Neural progenitor cell (in vitro differentiated cells): ENCODE measurements around the gene KCNH5. TPM values are rescaled to one million over a fixed set of nuclear protein-coding genes. Genes with fewer than 3 reads are reported as not detected.

Experiments
- DNase-seq: peaks from one replicate; pipeline ENCODE4 v3.0.0-alpha.2; 2016; ENCODE audit warnings: low spot score
- H2AFZ ChIP-seq: fragments of 200-600 bp; sonication (generic); replicated peaks from 2 replicates; pipeline ENCODE4 v1.6.1; 2016; ENCODE audit warnings: antibody characterized with exemption
- H3F3A ChIP-seq: fragments of 200-600 bp; sonication (generic); 2 replicates; pipeline ENCODE4 v1.6.1; 2016; ENCODE audit warnings: antibody characterized with exemption, low read depth
- H3K27ac ChIP-seq: fragments of 200-600 bp; sonication (generic); 2 replicates; pipeline ENCODE4 v1.5.1; 2016; ENCODE audit warnings: mild to moderate bottlenecking
- H3K27me3 ChIP-seq: fragments of 200-600 bp; sonication (generic); 2 replicates; pipeline ENCODE4 v1.6.1; 2016; ENCODE audit warnings: mild to moderate bottlenecking, moderate library complexity
- H3K36me3 ChIP-seq: fragments of 200-600 bp; sonication (generic); 2 replicates; pipeline ENCODE4 v1.5.1; 2016
- H3K4me1 ChIP-seq: fragments of 200-600 bp; sonication (generic); 2 replicates; pipeline ENCODE4 v1.6.1; 2016; ENCODE audit warnings: mixed run types
- H3K4me2 ChIP-seq: fragments of 200-600 bp; sonication (generic); 2 replicates; pipeline ENCODE4 v1.6.1; 2016
- H3K4me3 ChIP-seq: fragments of 200-600 bp; sonication (generic); 2 replicates; pipeline ENCODE4 v1.5.1; 2016
- H3K79me2 ChIP-seq: fragments of 200-600 bp; sonication (generic); 2 replicates; pipeline ENCODE4 v1.6.1; 2016; ENCODE audit warnings: low read depth
- H3K9ac ChIP-seq: fragments of 200-600 bp; sonication (generic); 2 replicates; pipeline ENCODE4 v1.6.1; 2016
- H3K9me3 ChIP-seq: fragments of 200-600 bp; sonication (generic); 2 replicates; pipeline ENCODE4 v1.5.1; 2016; ENCODE audit warnings: low read depth
- H4K20me1 ChIP-seq: fragments of 200-600 bp; sonication (generic); 2 replicates; pipeline ENCODE4 v1.6.1; 2016; ENCODE audit warnings: low read depth
- H3K27ac Mint-ChIP-seq: 3 replicates; pipeline ENCODE4 v1.8.0; 2021; ENCODE audit warnings: mixed read lengths
- H3K27me3 Mint-ChIP-seq: 2 replicates; pipeline ENCODE4 v1.8.0; 2022; ENCODE audit warnings: low read depth, mild to moderate bottlenecking, inconsistent platforms, moderate library complexity, mixed read lengths; ENCODE audit not compliant: insufficient read depth
- H3K36me3 Mint-ChIP-seq: 3 replicates; pipeline ENCODE4 v1.8.0; 2021; ENCODE audit warnings: mixed read lengths
- H3K4me1 Mint-ChIP-seq: 3 replicates; pipeline ENCODE4 v1.8.0; 2021; ENCODE audit warnings: mixed read lengths
- H3K4me3 Mint-ChIP-seq: 3 replicates; pipeline ENCODE4 v1.8.0; 2021; ENCODE audit warnings: mild to moderate bottlenecking, moderate library complexity, mixed read lengths
- H3K9me3 Mint-ChIP-seq: 3 replicates; pipeline ENCODE4 v1.8.0; 2020; ENCODE audit warnings: mixed read lengths
- EZH2 ChIP-seq: fragments of 200-600 bp; sonication (generic); IDR thresholded peaks from 2 replicates; pipeline ENCODE4 v1.6.1; 2017; ENCODE audit warnings: antibody characterized with exemption, mild to moderate bottlenecking, moderate library complexity
- EZH2phosphoT487 ChIP-seq: fragments of 200-600 bp; sonication (generic); IDR thresholded peaks from 2 replicates; pipeline ENCODE4 v1.6.1; 2017; ENCODE audit warnings: antibody characterized with exemption
- total RNA-seq: library from RNA; depleted of rRNA; stranded (reverse); fragments of >200 nt; gene quantifications from 2 replicates; pipeline ENCODE4 v1.2.3, GENCODE V29; 2015; ENCODE audit warnings: low replicate concordance
- TF ChIP-seq, protein P1 (sequence below): fragments of 200-600 bp; sonication (generic); IDR thresholded peaks from 2 replicates; pipeline ENCODE4 v1.5.1; 2017; ENCODE audit warnings: antibody characterized with exemption, mild to moderate bottlenecking

The KCNH5 gene
- total RNA-seq, 1 donor from 2014 or later = 4.6 TPM

DNA sequence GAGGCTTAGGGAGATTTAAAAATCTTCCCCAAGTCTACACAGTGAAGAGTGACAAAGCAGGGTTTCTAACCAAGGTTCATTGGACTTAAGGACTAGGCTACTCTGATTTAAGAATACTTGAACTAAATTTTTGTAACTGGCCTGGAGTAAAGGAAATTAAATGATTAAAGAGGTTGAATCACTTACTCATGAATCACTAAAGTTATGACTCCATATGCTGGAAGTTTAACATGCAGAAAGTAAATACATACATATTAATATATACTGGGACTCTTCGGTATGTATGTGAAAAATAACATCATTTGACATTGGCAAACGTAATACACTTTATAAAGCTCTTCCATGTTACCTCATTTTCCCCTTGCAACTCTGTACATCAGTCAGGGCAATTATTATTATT, 322.9 kb downstream of the KCNH5 start:
- H3K36me3 ChIP-seq = no peaks in the 10 kb centered on the region
- no peak overlapping the region for H2AFZ ChIP-seq
- Mint-ChIP-seq H3K9me3 (no peaks in the 10 kb centered on the region), H3K36me3 (no peaks in the 10 kb centered on the region), H3K27me3 (peaks cover 2% of the 10 kb centered on the region), H3K4me3 (no peak overlapping the region), H3K4me1 (no peaks in the 10 kb centered on the region), H3K27ac (no peak overlapping the region)
- H3K27me3 ChIP-seq = no peaks in the 10 kb centered on the region
- no peak overlapping the region for H3K9ac ChIP-seq
- TF ChIP-seq EZH2 (no peak), EZH2phosphoT487 (no peak)
- TF ChIP-seq, protein P1, sequence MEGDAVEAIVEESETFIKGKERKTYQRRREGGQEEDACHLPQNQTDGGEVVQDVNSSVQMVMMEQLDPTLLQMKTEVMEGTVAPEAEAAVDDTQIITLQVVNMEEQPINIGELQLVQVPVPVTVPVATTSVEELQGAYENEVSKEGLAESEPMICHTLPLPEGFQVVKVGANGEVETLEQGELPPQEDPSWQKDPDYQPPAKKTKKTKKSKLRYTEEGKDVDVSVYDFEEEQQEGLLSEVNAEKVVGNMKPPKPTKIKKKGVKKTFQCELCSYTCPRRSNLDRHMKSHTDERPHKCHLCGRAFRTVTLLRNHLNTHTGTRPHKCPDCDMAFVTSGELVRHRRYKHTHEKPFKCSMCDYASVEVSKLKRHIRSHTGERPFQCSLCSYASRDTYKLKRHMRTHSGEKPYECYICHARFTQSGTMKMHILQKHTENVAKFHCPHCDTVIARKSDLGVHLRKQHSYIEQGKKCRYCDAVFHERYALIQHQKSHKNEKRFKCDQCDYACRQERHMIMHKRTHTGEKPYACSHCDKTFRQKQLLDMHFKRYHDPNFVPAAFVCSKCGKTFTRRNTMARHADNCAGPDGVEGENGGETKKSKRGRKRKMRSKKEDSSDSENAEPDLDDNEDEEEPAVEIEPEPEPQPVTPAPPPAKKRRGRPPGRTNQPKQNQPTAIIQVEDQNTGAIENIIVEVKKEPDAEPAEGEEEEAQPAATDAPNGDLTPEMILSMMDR = no peak
- no peak overlapping the region for H3K4me2 ChIP-seq
- H4K20me1 ChIP-seq = no peaks in the 10 kb centered on the region
- H3F3A ChIP-seq = no peaks in the 10 kb centered on the region
- H3K4me3 ChIP-seq = no peak overlapping the region
- no peaks in the 10 kb centered on the region for H3K9me3 ChIP-seq
- H3K27ac ChIP-seq = no peak overlapping the region
- no peak for DNase-seq
- no peaks in the 10 kb centered on the region for H3K79me2 ChIP-seq
- no peaks in the 10 kb centered on the region for H3K4me1 ChIP-seq

DNA sequence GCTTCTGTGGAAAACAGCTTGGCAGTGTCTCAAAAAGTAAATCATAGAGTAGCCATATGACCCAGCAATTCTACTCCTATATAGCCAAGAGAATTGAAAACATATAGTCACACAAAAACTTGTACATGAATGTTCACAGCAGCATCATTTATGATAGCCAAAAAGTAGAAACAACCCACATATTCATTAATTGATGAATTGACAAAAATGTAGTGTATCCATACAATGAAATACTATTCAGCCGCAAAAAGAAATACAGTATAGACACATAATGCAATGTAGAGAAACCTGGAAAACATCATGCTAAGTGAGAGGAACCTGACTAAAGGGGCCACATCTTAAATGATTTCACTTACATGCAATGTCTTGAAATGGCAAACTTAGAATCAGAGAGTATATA, 326.6 kb downstream of the KCNH5 start:
- no peaks in the 10 kb centered on the region for H3K9me3 Mint-ChIP-seq
- Histone ChIP-seq H3K4me2 (no peak overlapping the region), H3K27me3 (no peaks in the 10 kb centered on the region), H3F3A (no peaks in the 10 kb centered on the region), H3K4me1 (no peaks in the 10 kb centered on the region), H3K36me3 (no peaks in the 10 kb centered on the region), H3K4me3 (no peak overlapping the region), H3K9ac (no peak overlapping the region), H4K20me1 (no peaks in the 10 kb centered on the region), H3K79me2 (no peaks in the 10 kb centered on the region), H2AFZ (no peak overlapping the region), H3K9me3 (no peaks in the 10 kb centered on the region), H3K27ac (no peak overlapping the region)
- no peak for DNase-seq
- no peaks in the 10 kb centered on the region for H3K36me3 Mint-ChIP-seq
- H3K27ac Mint-ChIP-seq = no peak overlapping the region
- H3K4me1 Mint-ChIP-seq = no peaks in the 10 kb centered on the region
- TF ChIP-seq EZH2 (no peak), EZH2phosphoT487 (no peak)
- TF ChIP-seq, protein P1 = no peak
- no peak overlapping the region for H3K4me3 Mint-ChIP-seq
- peaks cover 2% of the 10 kb centered on the region for H3K27me3 Mint-ChIP-seq

DNA sequence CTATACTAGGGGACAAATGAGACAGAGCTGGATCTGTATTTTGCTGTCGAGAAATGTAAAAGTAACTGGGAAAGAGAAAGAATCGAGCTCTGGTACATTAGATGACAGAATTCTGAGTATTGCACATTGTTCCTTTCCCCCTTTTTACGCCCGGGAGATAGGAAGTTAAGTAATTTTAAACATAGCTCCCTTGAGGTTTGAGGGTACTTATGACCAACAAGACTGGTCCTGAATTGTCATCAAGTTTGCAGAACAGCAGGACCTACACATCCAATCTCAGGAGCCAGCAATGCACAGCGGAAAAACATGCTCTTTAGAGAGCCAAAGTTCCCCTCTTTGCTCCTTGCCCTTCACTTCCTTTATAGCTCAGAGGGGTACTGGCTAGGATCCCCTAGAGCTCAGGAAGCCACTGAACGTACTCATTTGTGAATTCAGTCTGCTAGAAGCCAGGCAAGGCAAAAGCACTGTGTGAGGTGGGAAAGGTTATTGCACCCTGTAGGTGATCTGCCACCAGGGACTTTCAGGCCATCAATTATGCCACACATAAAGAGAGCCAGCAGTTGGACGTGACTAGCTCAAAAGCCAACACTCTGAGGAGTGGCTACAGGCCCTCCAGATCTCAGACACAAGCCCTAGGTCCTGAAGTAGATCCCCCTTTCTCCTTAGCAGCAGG, 333.8 kb downstream of the KCNH5 start:
- Histone ChIP-seq H3K27ac (no peak overlapping the region), H3K4me3 (no peak overlapping the region), H2AFZ (no peak overlapping the region), H3F3A (no peaks in the 10 kb centered on the region), H3K36me3 (no peaks in the 10 kb centered on the region), H3K79me2 (no peaks in the 10 kb centered on the region), H3K4me1 (peaks cover 8% of the 10 kb centered on the region), H4K20me1 (no peaks in the 10 kb centered on the region), H3K4me2 (no peak overlapping the region), H3K9me3 (no peaks in the 10 kb centered on the region), H3K27me3 (no peaks in the 10 kb centered on the region), H3K9ac (no peak overlapping the region)
- no peak for DNase-seq
- Mint-ChIP-seq H3K27me3 (no peaks in the 10 kb centered on the region), H3K4me1 (peaks cover 8% of the 10 kb centered on the region), H3K27ac (no peak overlapping the region), H3K36me3 (no peaks in the 10 kb centered on the region), H3K4me3 (no peak overlapping the region), H3K9me3 (peaks cover 2% of the 10 kb centered on the region)
- TF ChIP-seq EZH2 = no peak
- TF ChIP-seq EZH2phosphoT487 = no peak
- TF ChIP-seq, protein P1 = no peak
